NCI-H2029 (cell line): Measurements from ENCODE around the gene PLIN1.
"Not testable (repeated sequence)": the region's sequence is repeated elsewhere in the genome, so short reads cannot be mapped to it uniquely, and the experiment has no call there.

Experiments used
- DNase-seq: peaks from one replicate; lab custom pipeline; 2025; lab: John Stamatoyannopoulos, UW

Gene PLIN1, protein sequence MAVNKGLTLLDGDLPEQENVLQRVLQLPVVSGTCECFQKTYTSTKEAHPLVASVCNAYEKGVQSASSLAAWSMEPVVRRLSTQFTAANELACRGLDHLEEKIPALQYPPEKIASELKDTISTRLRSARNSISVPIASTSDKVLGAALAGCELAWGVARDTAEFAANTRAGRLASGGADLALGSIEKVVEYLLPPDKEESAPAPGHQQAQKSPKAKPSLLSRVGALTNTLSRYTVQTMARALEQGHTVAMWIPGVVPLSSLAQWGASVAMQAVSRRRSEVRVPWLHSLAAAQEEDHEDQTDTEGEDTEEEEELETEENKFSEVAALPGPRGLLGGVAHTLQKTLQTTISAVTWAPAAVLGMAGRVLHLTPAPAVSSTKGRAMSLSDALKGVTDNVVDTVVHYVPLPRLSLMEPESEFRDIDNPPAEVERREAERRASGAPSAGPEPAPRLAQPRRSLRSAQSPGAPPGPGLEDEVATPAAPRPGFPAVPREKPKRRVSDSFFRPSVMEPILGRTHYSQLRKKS

GRCh38 chr15:89679212-89679611, at the start of gene PLIN1:
Gene PLIN1, minus strand, starts transcription at chr15:89679367. Its CDS starts 1,878 bp downstream, at chr15:89677489.
- no peak for DNase-seq

DNA sequence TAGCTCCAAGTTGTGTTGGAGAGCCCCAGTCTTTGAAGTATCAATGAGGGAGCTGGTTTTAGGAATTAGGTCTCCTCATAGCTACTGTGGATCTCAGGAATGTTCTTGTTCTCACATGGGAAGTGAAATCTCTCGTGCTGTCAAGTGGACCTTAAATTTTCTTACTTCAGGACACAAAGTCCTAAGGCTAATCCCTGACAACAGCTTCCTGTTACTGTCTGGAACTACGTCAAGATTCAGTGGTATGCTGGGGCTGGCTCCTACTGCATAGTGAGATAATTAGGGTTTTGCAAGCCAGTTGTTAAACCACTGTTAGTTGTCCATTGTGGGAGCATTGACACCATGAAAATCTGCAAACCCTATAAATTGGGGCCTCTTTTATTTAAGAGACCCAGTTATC, 49.1 kb upstream of the PLIN1 start:
- DNase-seq, result no peak

DNA sequence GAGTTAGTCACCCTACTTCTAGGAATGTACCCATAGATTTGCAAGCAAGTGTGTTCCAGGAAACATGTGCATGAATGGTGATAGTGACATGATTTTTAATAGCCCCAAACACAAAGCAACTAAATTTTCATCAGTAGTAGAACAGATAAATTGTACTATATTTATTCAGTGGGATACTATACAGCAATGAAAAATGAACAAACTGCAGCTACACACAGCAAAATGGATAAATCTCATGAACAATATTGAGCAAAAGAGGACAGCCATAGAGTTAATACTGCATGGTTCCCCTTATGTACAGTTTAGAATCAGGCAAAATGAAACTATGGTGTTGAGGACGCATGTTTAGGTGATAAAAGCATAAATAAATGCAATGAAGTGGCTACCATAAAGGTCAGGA, 45.9 kb upstream of the PLIN1 start:
- DNase-seq, result no peak

DNA sequence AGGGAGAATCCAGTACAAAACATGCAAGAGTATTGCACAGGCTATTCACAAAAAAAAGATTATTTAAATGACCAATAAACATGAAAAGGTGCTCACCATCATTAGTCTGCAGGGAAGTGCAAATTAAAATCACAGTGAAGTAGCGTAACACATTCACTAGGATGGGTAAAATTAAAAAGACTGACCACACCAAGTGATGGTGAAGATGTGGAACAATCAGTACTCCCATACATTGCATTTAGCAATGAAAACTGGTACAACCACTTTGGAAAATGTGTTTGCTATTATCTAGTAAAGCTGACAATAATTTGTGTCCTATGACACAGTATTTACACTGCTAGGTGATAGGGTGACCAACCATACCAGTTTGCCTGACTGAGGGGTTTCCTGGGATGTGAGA, 45.5 kb upstream of the PLIN1 start:
- DNase-seq, result no peak

DNA sequence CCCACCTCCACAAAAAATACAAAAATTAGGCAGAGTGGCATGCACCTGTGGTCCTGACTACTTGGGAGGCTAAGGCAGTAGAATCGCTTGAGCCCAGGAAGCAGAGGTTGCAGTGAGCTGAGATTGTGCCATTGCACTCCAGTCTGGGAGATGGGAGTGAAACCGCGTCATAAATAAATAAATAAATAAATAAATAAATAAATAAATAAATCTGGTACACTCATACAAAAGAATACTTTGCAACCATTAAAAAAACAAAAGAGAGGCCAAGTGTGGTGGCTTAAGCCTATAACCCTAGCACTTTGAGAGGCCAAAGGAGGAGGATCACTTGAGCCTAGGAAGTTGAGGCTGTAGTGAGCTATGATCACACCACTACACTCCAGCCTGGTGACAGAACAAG, 43.9 kb upstream of the PLIN1 start:
- DNase-seq, result no peak

GRCh38 chr15:89714775-89715174, 35.6 kb upstream of the PLIN1 start:
- no peak for DNase-seq

DNA sequence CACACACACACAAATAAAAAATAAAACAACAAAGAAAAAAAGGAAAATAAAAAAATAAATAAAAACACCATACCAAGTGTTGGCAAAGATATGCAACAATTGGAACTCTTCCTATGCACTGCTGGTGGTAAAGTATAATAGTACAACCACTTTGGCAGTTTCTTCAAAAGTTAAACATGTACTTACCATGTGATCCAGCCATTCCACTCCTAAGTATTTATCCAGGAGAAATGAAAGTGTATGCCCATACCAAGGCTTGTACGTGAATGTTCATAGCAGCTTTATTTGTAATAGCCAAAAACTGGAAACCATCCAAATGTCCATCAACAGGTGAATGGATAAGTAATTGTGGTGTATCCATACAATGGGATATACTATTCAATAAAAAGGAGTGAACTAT, 28.4 kb upstream of the PLIN1 start:
- DNase-seq, result no peak

DNA sequence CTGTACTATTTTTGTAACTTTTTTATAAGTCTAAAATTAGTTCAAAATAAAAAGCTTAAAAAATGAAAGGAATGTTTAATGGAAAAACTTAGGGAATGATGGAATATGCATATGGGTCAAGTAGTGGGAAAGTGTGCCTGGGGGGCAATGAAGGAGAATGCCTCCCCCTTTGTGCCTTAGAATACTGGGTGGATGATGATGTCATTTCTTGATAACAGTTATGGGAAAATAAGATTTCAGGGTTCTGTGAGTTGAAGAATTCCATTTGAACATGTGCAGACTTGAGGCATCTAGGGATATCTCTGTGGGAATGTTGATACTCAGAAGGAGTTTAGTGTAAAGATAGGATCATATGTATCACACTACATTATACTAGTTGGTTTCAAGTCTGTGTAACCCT, 25.2 kb upstream of the PLIN1 start:
- no peak for DNase-seq

DNA sequence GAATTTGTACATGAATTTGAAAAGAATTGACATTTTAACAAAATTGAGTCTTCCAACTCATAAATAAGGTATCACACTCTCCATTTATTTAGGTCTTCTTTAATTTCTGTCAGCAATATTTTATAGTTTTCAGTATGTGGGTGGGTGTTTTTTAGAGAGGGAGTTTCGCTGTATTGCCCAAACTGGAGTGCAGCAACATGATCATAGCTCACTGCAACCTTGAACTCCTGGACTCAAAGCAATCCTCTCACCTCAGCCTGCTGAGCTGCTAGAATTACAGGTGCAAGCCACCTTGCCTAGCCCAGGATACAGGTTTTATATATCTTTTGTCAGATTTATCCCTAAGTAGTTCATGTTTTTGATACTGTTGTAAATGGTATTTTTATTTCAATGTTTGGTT, 16.0 kb upstream of the PLIN1 start:
- no peak for DNase-seq

GRCh38 chr15:89693696-89694095, 14.5 kb upstream of the PLIN1 start:
- DNase-seq, result no peak

- DNase-seq, result no peak
Observed at GRCh38 chr15:89693091-89693490, 13.9 kb upstream of the PLIN1 start.

DNA sequence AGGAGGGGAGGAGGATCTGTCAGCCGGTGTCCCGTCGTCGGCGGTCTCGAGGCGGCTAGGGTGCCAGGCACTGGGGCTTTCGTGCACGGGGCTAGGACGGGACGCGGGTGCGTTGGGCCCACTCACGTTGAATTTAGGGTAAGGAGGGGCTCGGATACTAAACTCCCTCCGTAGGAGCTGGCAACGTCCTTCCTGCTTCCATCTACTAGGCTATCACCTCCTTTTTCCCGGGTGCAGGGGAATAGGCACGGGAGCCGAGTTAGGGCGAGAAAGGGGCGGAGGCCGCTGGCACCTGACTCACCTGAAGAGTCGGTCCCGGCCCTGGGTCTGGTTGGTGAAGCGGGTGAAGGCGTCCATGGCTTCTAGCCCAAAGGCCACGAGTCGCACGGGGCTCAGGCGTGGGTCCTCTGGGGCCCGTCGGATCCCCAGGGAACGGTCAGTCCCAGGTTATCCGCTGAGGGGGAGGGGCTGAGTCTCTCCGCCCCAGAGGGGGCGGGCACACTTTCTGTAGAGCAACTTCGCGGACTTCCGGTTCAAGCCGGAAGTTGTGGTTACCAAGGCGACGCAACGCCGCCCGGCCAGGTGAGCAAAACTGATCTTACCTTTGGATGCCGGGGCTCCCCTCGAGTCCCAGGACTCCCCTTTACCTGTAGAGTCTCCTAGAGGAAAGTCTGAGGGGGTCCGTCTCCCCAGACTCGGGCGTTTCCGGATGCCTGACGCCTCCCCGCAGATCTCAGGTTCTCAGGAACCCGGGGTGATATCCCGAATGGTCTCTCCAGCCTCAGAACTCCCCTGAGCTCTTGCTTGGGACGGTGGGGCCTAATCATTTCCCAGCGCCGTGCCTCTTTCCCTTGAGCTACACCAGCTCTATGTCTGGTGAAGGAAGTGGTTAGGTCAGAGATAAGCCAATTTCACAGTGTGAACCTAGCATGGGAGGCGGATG, 11.4 kb upstream of the PLIN1 start, which contains the start of the genes PEX11A and WDR93:
Gene PEX11A (minus strand): TSS at position 479 of the 943 bp plus-strand sequence. CDS start 122 bp downstream, at position 357.
Gene WDR93 (plus strand): TSS at position 536 of the 943 bp plus-strand sequence. CDS start 10,936 bp downstream, outside the sequence.
- DNase-seq, result peak; percentile 44

DNA sequence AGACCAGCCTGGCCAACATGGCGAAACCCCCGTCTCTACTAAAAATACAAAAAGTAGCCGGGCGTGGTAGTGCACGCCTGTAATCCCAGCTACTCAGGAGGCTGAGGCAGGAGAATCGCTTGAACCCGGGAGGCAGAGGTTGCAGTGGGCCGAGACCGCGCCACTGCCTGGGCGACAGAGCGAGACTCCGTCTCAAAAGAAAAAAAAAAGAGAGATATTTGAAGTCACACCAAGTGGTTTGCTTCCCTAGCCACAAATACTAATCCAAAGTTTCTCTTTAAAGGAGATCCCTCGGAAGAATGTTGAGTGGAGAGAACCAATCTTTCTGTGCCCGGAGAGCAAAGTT, 10.7 kb upstream of the PLIN1 start:
- DNase-seq, result not testable (repeated sequence)

- no peak for DNase-seq
Observed at GRCh38 chr15:89686522-89686921, 7.4 kb upstream of the PLIN1 start.

- no peak for DNase-seq
Observed at GRCh38 chr15:89685995-89686394, 6.8 kb upstream of the PLIN1 start.

DNA sequence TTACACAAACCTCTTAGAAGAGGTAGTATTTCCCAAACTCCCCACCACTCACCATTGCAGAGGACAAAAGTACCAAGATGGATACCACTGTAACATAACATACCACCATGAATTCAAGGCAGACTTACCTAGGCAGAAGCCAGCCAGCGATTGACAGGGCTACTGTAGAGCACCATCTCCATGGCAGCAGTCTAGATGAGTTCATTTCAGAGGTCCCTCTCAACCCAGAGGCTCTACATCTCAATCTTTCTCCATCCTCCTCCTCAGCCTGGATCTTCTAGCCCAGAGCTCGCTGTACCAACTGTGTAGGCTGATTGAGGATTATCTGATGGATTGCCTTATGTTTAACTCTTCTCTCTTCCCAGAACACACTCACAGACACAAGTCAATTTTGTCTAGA, 2.0 kb upstream of the PLIN1 start:
- no peak for DNase-seq

DNA sequence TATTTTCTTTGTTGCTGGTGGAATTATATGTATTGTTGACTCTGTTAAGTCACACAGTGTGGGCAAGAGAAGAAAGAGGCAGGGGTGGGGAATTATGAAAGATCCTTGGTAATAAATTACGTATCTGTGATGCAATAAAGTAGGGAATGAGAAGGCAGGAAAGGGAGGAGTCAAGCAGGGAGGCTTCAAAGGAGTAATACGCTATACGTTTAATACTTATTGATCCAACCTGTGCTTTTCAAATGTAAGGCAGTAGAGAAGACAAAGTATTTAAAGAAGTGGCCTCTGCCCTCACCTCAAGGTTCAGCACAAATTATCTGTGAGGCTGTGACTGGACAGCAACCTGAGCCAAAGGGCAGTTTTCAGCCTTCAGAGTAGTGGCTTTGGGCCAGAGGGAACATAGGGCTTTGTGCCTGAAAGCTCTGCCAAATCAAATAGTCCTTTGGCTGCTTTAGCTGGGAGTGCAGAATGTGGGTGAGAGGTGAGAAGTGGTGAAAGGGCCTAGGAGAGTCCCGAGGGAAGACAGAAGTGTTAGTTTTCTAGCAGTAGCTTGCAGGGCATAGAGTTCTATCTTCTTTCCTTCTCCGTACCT, 1.2 kb upstream of the PLIN1 start:
- peak; percentile 74 for DNase-seq

DNA sequence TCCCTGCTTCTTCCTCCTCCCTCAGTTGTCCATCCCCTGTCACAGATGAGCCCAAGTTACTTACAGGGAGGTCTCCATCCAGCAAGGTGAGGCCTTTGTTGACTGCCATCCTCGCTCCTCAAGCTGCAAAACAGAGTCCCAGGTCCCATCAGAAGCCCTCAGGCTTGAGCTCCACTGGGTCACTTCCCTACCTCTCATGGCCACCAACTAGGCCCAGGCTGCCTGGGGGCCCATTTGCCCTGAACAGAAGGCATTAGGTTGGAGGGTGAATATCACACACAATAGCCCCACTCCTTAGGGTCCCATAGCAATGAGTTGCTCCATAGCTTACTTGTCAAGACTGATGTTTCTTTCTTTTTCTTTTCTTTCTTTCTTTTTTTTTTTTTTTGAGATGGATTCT, 1.8 kb downstream of the PLIN1 start:
- DNase-seq, result no peak

GRCh38 chr15:89675606-89676005, 3.6 kb downstream of the PLIN1 start:
- no peak for DNase-seq

DNA sequence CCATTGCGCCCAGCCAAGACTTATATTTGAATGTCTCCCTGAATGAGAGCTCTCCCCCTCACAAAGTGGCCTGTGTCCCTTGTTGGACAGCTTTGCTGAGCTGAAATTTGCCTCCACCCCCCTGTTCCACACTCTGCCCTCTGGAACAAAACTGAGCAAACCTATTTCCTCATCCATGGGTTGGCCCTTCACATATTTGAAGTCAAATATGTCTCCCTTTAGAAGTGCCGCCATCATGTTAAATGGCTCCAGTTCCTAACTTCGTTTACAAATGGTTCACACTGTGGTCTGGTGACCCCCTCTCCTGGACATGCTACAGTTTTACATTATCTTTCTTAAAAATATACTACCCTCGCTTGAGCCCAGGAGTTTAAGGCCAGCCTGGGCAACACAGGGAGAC, 4.6 kb downstream of the PLIN1 start:
- DNase-seq, result no peak

GRCh38 chr15:89673165-89673512, 6.0 kb downstream of the PLIN1 start:
- DNase-seq, result no peak
